Panc1 (cell line): ENCODE data around the gene PSMD3.

ENCODE experiments used
- POLR2AphosphoS5 ChIP-seq: IDR thresholded peaks from 2 replicates; pipeline ENCODE4 v1.6.1; 2012; ENCODE audit warnings: mild to moderate bottlenecking, low read depth, low read length, moderate library complexity
- SIN3A ChIP-seq: IDR thresholded peaks from 2 replicates; pipeline ENCODE4 v1.6.1; 2012; ENCODE audit warnings: low read depth, mild to moderate bottlenecking, low read length, moderate library complexity, borderline replicate concordance; ENCODE audit not compliant: insufficient read depth
- TF ChIP-seq, protein P1 (sequence below): fragments of 450-650 bp; IDR thresholded peaks from 2 replicates; pipeline ENCODE4 v1.5.1; 2017; ENCODE audit warnings: mild to moderate bottlenecking
- TF ChIP-seq, protein P2 (sequence below), 2 experiments: IDR thresholded peaks; 2 replicates each; pipeline ENCODE4 v1.6.1; 2011 to 2012; ENCODE audit warnings: low read depth in 2 of 2, control low read depth in 1 of 2, low read length in 1 of 2, mild to moderate bottlenecking in 1 of 2, moderate library complexity in 1 of 2; ENCODE audit not compliant: insufficient read depth in 1 of 2

DNA sequence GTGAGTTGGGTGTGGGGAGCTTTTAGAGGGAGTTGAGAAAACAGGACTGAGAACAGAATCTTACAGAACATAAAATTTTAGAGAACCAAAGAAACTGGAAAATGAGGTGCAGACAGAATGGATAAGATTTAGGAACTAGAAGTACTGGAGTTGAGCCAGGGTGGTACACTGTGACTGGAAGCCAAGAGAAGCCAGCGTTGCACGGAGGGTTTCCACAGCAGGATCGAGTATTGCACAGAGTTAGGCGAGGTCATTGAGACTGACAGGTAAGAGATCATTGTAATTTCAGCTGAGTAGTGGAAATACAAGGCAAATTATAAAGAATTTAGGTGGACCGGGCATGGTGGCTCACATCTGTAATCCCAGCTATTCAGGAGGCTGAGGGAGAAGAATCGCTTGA, 11.2 kb upstream of the PSMD3 start:
- TF ChIP-seq, protein P1, sequence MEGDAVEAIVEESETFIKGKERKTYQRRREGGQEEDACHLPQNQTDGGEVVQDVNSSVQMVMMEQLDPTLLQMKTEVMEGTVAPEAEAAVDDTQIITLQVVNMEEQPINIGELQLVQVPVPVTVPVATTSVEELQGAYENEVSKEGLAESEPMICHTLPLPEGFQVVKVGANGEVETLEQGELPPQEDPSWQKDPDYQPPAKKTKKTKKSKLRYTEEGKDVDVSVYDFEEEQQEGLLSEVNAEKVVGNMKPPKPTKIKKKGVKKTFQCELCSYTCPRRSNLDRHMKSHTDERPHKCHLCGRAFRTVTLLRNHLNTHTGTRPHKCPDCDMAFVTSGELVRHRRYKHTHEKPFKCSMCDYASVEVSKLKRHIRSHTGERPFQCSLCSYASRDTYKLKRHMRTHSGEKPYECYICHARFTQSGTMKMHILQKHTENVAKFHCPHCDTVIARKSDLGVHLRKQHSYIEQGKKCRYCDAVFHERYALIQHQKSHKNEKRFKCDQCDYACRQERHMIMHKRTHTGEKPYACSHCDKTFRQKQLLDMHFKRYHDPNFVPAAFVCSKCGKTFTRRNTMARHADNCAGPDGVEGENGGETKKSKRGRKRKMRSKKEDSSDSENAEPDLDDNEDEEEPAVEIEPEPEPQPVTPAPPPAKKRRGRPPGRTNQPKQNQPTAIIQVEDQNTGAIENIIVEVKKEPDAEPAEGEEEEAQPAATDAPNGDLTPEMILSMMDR, result no peak
- no peak for TF ChIP-seq POLR2AphosphoS5
- TF ChIP-seq SIN3A, result no peak
- TF ChIP-seq, protein P2, sequence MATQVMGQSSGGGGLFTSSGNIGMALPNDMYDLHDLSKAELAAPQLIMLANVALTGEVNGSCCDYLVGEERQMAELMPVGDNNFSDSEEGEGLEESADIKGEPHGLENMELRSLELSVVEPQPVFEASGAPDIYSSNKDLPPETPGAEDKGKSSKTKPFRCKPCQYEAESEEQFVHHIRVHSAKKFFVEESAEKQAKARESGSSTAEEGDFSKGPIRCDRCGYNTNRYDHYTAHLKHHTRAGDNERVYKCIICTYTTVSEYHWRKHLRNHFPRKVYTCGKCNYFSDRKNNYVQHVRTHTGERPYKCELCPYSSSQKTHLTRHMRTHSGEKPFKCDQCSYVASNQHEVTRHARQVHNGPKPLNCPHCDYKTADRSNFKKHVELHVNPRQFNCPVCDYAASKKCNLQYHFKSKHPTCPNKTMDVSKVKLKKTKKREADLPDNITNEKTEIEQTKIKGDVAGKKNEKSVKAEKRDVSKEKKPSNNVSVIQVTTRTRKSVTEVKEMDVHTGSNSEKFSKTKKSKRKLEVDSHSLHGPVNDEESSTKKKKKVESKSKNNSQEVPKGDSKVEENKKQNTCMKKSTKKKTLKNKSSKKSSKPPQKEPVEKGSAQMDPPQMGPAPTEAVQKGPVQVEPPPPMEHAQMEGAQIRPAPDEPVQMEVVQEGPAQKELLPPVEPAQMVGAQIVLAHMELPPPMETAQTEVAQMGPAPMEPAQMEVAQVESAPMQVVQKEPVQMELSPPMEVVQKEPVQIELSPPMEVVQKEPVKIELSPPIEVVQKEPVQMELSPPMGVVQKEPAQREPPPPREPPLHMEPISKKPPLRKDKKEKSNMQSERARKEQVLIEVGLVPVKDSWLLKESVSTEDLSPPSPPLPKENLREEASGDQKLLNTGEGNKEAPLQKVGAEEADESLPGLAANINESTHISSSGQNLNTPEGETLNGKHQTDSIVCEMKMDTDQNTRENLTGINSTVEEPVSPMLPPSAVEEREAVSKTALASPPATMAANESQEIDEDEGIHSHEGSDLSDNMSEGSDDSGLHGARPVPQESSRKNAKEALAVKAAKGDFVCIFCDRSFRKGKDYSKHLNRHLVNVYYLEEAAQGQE (IDR thresholded peaks at IDR 0.05; ENCODE audit: insufficient read depth in 1 of 2, low read depth in 2 of 2, low read length in 1 of 2), result no peak
